A549 treated with Hydrocortisone at 1 μM for 4 hours (cell line): ENCODE measurements around the gene MAK. TPM values are rescaled to one million over a fixed set of nuclear protein-coding genes. Genes with fewer than 3 reads are reported as not detected.

ENCODE experiments used
- total RNA-seq: library from RNA; stranded (reverse); fragments of 200-300 nt; extraction: Qiagen RNA extraction; gene quantifications from 5 replicates; pipeline ENCODE4 v1.2.3, GENCODE V29; 2022

MAK gene
- total RNA-seq = 0.09 to 0.21 TPM (median 0.13 TPM) in 5 replicates

DNA sequence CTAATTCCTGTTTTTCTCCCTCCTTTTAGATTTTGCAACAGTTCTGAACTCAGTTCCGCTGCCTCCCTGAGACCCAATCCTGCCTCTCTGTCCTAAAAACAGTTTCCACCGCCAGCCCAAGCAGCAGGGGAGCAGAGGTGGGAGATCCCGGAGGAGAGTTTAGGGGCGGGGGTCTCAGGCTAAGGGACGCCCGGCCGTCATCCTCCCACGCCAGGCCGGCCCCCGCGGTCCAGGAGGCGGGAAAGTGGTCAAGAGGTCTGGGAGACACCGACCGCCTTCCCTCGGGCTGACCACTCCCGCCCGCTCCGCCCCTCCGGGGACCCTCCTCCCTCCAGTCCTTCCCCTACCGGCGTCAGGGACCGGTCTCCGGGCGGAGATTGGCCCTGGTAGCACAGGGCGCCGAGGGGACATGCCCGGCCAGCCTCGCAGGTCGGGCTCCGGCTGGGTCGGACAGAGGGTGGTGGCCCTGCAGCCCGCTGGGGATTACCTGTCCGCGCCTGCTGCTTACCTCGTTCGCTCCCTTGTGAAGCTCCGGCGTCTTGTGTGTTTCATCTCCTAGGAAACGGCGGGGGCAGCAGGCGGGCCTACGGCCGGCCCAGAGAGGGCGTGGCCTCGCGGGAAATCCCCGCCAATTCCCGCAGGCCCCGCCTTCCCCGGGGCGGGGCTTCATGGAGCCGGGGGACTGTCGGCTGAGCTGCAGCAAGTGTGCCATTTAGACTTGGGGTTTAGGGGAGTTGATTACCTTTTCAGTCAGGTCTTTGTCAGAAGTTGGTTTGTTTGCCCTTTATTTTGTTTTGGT lies at the start of gene MAK:
Gene MAK (minus strand): TSS at position 545 of the 799 bp plus-strand sequence. CDS start 7,891 bp downstream, outside the sequence.

DNA sequence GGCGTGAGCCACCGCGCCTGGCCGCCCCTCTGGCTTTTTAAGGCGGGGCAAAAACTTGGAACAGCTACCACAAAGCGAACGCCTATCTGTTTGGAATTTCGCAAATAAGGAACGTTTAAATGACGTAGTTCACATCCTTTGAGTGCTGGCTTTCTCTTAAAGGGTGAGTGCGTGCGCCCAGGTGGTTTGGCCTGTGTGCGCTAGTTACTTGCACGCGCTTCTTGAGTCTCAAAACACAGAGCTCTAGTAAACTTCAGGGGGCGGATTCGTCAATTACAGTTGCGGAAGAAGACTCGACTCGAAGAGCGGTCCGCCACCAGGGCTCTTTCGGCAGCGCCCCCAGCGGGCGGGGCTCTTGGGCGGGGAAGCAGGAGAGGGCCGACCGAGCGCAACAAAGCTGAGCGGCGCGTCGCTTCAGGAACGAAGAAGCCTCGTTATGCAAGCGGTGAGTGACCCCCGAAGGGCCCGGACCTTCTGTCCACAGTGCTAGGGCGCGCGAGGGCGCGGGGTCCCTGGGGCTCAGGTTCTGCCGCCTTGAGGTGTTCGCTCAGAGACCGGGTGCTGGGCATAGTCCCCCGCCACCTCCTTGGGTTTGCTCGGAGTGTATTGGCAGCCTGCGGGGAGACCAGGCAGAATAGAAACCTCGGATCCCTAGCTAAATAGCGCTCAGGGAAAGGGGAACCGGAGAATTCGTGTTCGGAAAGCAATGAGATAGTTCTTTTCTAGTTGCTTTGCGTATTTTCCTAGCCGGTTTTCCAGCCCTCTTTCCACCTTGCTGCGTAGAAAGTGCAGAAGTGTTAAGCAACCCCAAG lies 48.6 kb upstream of the MAK start, which contains the start of gene SYCP2L:
Gene SYCP2L (plus strand): TSS at position 362 of the 812 bp plus-strand sequence. CDS start 75 bp downstream, at position 437.

DNA sequence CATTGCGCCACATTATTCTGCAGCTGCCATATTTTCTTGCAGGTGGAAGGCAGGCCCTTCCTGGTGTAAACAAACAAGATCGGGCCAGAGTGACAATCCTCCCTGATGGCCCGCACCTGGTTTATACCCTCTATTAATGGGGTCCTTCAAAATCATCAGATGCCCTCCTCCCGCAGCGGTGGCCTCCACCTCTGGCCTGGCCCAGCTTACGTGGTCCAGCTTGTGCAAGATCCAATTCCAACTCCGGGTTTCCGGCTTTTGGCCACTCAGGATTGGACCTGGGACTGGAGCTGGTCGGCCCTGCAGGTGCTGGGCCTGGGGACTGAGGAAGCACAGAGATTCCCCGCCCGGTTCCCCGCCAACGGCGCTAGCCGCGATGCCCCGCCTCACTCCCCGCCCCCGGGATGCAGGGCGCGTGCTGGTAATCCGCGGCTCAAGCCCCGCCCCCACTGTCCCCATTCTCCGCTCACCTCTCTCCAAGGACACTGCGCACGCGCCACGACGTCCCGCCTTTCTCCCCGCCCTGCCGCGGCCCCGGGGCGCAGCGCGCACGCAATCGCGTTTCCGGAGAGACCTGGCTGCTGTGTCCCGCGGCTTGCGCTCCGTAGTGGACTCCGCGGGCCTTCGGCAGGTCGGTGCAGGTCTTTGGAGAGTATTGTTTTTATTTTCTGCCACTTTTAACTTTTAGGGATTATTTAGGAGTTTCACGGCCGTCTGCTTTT lies 90.9 kb downstream of the MAK start, which contains the start of gene TMEM14B:
Gene TMEM14B (plus strand): TSS at position 555 of the 722 bp plus-strand sequence. CDS start 1,441 bp downstream, outside the sequence.

DNA sequence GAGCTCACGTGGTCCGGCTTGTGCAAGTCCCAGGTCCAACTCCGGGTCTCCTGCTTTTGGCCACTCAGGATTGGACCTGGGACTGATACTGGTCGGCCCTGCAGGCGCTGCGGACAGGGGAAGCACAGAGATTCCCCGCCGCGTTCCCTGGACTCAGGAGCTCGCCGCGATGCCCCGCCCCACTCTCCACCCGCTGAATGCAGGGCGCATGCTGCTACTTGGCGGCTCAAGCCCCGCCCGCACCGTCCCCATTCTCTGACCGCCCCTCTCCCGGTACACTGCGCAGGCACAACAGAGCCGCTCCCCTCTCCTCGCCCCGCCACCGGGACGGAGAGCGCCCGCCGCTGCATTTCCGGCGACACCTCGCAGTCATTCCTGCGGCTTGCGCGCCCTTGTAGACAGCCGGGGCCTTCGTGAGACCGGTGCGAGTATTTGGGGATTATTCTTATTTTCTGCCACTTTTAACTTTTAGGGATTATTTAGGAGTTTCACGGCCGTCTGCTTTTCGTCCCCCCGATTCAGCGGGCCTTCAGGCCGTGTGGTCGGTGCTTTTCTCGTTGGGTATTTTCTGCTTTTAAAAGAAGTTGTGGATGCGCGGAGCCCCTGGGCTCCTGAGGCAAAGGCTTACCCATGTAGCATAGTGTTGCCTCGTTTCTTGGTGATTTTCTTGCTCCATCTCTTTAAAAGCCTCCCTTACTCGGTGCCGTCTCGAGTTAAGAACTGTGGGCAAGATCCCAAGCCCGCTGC lies 115.3 kb downstream of the MAK start, which contains the start of gene TMEM14C:
Gene TMEM14C (plus strand): TSS at position 251 of the 747 bp plus-strand sequence. CDS start 1,544 bp downstream, outside the sequence.

Other genes starting within 250 kb of the MAK start
- gene C6orf52, start 143.9 kb downstream of the MAK start, total RNA-seq = 1.5 to 2.7 TPM (median 2.1 TPM) in 5 replicates
- gene PAK1IP1, start 143.6 kb downstream of the MAK start, total RNA-seq = 17.2 to 22.9 TPM (median 19.6 TPM) in 5 replicates
- 141 to 168 TPM (median 150 TPM) in 5 replicates for gene TMEM14C, start 115.5 kb downstream of the MAK start, total RNA-seq
- 122 to 161 TPM (median 139 TPM) in 5 replicates for gene TMEM14B, start 90.7 kb downstream of the MAK start, total RNA-seq
- 0.03 TPM in 1 of 5 replicates, not detected in the others for gene GCM2, start 43.5 kb upstream of the MAK start, total RNA-seq
- 1.3 to 4.0 TPM (median 2.4 TPM) in 5 replicates for gene SYCP2L, start 48.5 kb upstream of the MAK start, total RNA-seq
- gene ELOVL2, start 205.8 kb upstream of the MAK start, total RNA-seq = 5.3 to 6.9 TPM (median 6.5 TPM) in 5 replicates